HG03469 (cell line): ENCODE measurements around the gene MMRN1.

Experiments used
- ATAC-seq: cut with Tn5 transposase; IDR thresholded peaks from one replicate; pipeline ENCODE4 v1.9.1; 2021; ENCODE audit warnings: mild to moderate bottlenecking, moderate library complexity, moderate number of reproducible peaks; ENCODE audit not compliant: unreplicated experiment

The MMRN1 gene

DNA sequence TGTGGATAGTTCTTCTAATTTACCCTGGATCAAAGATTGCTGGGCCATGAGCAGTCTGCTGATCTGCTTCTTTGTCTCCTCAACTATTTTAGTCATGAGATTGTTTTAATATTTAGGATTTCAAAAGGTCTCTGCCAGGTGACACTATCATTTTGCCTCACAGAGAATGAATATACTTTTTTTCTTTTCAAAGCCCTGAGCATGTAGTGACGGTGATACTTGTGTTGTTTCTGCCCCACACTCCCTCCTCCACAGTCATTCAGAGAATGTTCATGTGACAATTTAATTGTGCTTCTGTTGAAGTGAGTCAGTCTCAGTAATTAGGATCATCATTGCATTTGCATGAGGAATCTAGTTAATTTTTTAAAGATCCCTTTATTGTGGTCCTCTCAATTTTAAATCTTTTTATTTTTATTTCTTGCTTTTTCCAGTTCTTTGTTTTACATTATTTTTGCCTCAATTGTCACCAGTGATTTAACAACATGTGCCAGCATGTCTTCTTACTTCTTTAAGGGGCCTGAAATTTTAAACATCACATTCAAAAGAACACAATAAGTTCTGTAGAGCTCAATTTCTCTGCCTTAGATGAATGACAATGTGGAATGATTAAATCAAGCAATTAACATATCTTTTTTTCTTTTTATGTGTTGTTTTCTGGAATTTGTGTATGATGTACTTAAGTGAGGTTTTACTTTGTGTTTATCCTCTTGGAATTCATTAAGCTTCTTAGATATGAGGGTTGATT lies 12.3 kb downstream of the MMRN1 start:
- ATAC-seq: no peak

DNA sequence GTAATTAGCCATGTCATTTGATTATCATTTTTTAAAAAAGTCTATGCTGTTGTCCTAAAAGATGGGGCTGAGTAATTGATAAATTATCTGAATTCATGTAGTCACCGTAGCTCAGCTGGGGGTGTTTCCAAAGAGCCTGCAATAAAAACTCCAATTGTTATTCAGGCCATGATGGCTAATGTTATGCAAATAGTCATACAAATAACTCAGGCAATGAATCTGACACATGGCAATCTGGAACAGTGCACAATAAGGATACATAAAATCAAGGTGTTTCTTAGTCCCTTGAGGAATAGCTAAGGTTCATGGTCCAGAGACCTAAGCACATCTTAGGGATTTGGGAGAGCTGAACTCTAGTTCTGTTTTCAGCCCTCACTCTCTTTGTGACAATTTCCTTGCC lies 15.2 kb downstream of the MMRN1 start:
- no peak for ATAC-seq

DNA sequence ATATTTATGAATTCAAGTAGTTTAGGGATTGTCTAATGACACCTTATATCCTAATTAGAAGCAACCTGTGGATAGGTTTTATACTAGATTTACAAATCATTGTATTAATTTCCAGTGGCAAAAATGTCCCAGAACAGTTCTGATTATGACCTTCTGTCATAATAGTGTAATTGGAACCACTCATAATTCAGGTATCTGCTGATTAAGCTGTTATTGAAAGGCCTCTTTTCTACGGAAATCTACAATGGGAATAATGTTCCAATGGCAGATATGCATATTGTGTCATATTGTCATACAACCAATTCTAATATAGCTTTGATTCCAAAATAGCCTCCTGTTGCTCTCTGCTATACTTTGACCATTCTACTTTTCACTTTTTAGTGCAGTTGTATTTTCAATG lies 19.0 kb downstream of the MMRN1 start:
- no peak for ATAC-seq

DNA sequence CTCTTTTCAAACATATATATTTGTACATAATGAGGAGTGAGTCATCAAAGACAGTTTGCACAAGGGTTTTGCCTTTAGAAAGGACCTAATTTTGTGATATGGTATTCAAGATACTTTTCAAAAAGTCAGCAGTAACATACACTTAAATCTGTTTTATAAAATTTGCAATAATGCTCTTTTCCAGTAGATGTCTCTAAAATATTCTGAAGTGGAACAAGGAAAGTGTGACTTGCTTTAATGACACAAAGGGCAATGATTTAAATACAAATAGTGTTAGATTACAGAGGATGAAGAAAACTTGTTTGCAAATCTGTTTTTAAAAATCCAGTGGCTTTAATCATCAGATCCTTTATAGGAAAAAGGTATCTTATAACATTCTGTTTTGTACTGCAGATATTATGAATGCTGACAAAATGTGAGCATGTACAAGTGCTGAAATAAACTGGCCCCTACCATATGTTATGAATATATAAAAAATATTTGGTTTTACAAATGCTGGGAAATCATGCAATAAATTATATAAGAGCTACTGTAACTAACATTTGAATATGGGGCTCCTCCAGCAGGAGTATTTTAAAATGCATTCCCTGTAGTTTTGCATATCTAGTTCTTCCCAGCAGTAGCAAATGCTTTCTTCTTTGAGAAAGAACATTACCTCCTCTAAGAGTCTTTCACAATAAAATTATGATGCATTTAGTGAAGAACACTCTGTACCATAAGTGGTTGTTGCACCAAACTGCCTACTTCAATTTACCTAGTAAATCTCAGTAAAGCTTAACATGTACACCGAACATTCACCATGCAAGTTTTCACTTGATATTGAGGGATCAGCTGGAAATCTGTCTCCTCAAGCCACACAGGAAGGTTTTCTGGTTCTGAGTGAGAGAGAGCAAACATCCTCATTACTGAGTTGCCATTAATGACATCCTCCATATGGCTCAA lies 20.2 kb downstream of the MMRN1 start:
- ATAC-seq: no peak

DNA sequence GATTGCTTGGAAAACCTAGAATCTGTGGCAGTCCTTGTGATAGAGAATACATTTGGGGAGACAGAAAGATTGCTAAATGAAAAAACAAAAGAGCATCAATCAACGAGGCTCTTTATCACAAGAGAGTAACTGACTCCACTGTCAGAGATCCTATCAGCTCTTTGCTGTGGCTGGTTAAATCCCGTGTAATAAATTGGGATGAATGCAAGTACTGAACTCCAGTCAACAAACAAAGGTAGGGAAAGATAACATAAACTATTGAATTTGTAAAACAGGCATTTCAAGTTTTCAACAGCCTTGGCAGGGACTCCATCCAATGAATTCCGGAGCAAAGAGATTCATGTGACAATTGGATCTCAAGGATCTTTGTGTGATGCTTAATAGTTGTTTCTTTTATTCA lies 21.3 kb downstream of the MMRN1 start:
- no peak for ATAC-seq

DNA sequence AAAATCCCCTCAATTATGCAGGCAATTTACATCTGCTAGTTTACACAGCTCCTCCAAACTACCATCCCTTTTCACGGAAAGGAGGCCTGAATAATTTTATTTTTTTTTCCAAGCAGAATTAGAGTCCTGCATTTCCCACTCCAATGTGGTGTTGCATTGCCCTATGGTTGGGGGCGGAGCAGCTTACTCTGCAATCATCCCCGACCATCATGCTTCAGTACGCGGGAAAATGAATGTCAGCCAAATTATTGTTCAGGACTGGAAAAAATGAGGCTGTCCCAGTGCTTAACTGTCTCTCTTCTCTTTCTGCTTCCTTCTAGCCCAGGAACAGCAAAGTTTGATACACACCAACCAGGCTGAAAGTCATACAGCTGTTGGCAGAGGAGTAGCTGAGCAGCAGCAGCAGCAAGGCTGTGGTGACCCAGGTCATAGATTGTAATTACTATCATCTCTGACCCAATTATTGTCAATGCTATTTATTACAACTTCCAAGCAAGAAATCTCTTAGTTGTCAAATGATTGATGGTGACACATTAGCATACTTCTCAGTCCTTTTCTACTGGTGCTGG lies 28.3 kb downstream of the MMRN1 start:
- ATAC-seq: no peak

DNA sequence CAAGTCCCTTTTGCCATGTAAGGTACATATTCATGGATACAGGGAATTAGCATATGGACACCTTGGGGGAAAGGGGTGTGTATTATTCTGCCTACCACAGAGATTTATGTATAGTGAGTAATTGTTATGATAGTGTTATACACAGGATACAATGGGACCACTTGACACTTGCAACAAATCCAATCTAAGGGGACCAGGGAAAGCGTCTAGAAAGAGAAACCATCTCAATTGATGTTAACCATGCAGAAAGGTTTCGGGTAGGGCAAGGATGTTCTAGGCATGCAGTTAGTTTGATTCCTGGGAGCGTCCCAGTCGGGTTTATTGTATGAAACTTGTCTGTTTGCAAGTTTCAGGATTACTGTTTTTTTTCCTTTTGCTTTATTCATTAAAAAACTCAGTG lies 34.2 kb downstream of the MMRN1 start:
- no peak for ATAC-seq

DNA sequence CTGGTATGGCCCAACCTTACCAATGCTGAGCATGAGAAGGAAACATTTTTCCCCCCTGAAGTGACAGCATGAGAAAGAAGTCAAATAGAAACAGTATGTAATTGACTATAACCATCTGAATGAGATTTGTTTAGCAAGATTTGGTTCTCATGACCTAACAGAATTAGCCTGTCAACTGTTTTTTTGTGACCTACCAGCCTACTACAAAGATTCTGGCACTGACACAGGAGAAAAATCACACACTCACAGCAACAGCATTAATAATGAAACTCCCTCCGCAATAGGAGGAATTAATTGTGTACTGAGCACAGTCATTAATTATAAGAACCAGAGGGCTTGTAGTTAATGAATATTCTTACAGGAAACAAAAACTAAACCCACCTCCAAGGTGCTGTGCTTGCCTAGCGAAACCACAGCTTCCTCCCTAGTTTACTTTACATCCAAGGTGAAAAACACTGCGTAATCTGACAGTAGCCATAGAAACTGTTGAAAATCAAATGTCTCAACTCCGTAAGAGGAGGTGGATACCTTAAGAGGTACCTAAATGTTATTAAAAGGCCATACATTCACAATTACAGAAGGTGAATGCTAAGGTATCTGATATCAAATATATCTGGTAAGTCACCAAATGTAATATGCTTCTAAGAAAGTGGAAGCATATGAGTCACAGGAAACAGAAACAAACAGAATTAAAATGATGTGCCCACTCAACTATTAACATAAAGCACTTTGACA lies 34.9 kb downstream of the MMRN1 start:
- ATAC-seq: peak; percentile 90

DNA sequence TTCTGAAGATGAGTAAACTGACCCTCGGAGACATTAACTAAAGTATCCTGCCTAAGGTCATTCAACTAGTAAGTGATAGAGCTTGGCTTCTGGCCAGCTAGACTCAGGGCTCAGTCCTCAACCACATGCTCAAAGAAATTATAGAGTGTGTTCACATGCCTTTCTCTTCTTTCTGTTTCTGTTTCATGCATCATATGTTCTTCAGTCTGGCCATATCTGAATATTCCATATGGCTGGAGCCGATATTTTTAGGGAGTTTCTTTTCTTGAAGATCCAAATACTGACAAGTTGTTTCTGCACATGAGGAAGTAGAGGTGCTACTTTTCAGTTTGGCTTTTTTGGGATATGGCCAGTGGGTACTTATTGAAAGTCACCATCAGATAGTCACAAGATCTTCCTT lies 44.9 kb downstream of the MMRN1 start:
- no peak for ATAC-seq

DNA sequence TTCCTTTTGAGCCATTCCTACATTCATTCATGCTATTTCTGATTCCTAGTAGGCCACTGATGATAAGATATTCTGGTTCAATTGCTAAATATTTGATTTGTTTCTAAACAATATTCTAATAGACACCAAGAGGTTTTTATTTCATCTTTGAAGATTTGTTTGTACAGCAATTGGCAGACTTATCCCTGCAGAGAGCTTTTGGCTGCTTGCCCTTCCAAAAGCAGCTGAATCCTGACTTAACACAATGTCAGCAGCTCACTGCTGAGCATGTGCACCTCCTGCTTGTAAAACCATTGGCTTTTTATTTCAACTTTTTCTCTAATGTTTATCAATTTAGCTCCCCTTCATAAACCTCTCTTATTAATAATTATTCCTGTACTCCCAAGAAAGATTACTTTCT lies 45.3 kb downstream of the MMRN1 start:
- no peak for ATAC-seq

DNA sequence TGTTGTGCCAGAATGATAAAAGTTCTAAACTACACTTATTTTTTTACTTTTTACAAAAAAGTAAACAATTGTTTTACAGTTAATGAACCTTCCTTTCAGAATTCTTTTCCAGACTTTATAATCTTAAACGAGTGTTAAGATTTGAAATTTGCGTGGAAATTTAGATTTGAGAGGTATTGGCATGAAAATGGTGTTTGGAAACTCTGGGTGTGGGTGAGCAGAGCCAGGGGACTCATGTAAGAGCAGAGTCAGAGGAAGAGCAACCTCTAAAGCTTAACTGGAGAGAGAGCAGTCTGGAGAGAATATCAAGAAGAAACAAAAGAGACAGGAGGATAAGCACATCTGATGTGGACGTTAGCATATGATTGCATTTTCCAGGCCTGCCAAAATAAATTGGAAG lies 48.2 kb downstream of the MMRN1 start:
- no peak for ATAC-seq

DNA sequence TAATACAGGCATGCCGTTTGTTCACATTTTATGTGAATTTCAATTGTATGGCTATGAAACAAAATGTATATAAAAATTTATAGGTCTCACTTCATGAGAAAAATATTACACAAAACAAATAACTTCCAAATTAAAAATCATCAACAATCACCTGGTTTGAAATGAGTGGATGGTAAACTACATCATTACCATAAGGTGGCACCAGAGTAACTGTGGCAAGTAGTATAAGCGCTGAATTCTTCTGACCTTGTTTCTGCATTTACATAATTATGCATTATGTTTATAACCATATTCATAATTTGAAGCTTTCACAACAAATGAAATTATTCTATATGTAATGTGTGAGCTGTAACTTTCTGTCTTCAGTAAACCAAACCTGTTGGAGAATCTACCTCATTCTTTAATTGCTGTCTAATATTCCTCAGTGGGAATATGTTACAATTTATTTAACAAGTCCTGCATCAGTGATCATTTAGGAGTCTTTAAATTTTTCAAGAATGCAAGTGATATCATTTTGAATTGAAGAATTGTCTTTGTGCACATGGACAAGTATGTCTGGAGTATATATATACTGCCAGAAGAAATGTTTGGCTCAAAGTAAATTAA lies 55.2 kb downstream of the MMRN1 start:
- peak; percentile 56 for ATAC-seq

DNA sequence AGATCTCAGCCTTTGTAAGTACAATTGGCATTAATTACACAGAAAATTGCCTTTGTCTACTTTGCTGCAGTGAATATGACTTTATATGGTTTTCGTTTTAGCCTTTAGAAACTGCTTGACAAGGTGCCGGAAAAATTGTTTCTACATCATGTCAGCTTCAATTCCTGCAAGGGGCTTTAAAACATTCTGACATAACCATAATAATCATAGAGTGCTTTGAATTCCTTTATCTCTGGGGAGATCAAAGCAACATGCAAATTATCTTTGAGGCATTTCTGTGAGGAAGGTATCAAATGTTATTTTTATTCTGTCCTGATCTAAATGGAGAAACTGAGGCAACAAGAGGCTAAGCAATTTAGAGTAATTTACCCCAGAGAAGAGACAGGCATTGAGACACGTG lies 57.8 kb downstream of the MMRN1 start:
- no peak for ATAC-seq

DNA sequence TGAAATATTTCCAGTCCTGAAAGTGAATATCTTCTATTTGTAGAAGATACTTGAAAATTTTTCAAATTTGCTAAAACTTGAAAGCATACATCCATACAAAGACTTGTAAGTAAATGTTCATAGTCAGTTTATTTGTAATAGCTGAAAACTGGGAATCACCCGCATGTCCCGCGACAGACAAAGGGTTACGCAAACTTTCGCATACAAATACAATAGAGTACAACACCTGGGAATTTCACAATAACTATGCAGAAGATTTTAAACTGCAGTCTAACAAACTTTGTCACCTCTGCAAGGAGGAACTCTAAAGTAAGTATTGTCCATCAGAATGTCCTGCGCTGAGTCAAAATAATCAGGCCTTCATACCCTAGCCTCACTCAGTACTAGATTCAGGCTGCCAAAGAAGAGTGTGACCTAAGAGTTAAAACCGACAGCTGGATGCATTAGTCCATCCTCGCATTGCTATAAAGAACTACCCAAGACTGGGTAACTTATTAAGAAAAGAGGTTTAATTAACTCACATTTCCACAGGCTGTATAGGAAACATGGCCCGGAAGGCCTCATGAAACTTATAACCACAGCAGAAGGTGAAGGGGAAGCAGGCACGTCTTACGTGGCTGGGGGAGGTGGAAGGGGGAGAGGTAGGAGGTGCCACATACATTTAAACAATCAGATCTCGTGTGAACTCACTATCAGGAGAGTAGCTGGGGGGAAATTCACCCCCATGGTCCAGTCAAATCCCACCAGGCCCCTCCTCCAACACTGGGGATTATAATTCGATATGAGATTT lies 60.4 kb downstream of the MMRN1 start:
- no peak for ATAC-seq

DNA sequence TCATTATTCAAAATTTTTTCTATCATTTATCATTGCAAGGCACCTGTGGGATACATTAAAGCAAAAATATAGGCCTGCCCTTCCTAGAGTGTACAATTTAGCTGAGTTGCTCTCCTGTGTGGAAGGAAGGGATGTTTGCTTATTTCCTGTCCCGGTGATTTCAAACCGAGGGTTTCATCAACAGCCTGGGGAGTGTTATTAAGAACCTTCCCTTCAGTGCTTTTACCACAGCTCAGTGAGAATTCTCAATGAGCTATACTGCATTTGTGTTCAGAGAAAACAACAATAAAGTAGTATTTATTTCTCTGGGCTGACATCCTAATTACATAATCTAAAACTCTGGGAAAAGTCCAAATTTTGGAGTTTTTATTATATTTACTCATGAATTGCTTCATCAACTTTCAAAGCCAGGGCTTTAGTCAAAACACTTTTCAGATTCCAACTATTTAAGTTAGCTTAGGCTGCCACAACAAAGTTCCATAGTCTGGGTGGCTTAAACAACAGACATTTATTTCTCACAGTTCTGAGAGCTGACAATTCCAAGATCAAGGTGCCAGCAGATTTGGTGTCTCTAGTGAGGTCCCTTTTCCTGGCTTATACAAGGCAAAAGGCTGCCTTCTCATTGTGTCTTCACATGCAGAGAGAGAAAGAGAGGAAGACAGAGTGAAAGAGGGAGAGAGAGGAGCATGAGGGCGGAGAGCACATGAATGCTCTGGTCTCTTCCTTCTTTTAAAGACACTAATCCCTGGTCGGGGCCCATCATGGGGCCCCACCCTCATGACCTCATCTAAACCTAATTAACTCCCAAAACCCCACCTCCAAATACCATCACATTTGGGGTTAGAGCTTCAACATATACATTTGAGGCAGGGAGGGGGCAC lies 62.6 kb downstream of the MMRN1 start:
- no peak for ATAC-seq

DNA sequence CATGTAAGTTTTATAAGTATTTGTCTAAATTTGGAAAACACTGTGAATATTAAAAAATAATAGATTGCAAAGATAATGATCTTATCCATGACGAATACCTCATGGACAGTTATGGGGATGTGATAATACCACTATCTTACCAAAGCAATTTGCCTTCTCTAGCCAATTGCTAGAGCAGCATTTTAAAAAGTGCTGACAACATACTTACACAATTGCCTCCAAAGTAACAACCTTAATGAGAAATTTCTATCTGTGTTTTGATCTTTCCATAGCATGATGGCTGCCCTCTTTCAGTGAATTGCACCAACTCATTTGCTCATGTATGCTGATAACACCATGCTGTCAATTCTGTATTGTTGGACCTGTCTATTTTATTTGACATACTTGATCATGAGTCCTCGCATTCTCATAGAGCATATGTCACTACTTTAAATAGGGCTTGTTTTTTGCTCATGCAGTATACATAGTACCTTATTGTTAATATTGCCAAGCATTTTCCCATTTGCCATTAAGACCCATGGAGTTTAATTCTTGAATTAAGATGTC lies 87.2 kb downstream of the MMRN1 start:
- ATAC-seq: no peak

DNA sequence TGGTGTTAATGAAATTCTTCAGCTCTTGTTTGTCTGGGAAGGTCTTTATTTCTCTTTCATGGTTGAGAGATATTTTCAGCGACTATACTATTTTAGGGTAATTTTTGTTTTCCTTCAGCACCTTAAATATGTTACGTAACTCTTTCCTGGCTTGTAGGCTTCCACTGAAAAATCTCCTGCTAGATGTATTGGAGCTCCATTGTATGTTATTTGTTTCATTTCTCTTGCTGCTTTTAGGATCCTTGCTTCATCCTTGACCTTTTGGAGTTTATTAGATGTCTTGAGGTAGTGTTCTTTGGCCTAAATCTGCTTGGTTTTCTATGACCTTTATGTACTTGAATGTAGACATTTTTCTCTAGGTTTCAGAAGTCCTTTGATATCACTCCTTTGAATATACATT lies 93.6 kb downstream of the MMRN1 start:
- no peak for ATAC-seq

DNA sequence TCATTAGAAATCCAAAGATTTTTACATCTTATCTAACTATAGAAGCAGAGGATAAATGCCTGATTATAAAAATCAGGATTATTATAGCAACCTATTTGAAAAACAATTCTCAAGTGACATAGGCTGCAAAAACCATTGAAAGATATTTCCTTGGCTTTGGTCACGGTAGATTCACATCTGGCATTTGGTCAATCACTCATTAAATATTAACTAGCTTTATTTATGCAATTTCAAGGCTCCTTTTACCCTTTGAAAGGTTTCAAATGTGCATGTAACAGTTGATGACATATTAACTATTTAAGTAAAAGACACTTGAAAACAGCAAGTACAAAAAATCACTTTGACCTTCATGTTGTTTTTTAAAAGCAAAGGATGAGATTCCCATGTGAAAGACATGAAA lies 98.1 kb downstream of the MMRN1 start:
- ATAC-seq: no peak
